Activated CD8-positive, alpha-beta T cell treated with anti-CD3 and anti-CD28 coated beads for 36 hours (primary cell): ENCODE results near the gene NAALADL2. TPM values are rescaled to one million over a fixed set of nuclear protein-coding genes. Genes with fewer than 3 reads are reported as not detected.
"Not testable (repeated sequence)": the region's sequence is repeated elsewhere in the genome, so short reads cannot be mapped to it uniquely, and the experiment has no call there.

ENCODE experiments used
- ATAC-seq: fragments of 200-7000 bp; cut with Tn5 transposase; one replicate; pipeline ENCODE4 v1.10.0; 2021; ENCODE audit warnings: mild to moderate bottlenecking, moderate library complexity
- CTCF ChIA-PET: fragments of 350-600 bp; sonication (Branson Sonifier 250); formaldehyde crosslinking; loops from one replicate; lab custom pipeline; 2021; ENCODE audit warnings: antibody characterized with exemption; lab: Charles Lee
- POLR2A ChIA-PET: fragments of 350-600 bp; sonication (Branson Sonifier 250); formaldehyde crosslinking; loops from one replicate; lab custom pipeline; 2021; ENCODE audit warnings: antibody characterized with exemption; lab: Charles Lee
- DNase-seq: peaks from one replicate; pipeline ENCODE4 v3.0.0-alpha.2; 2020
- H3K27ac Mint-ChIP-seq: one replicate; pipeline ENCODE4 v1.8.0; 2021; ENCODE audit warnings: mild to moderate bottlenecking, mixed read lengths
- H3K27me3 Mint-ChIP-seq: one replicate; pipeline ENCODE4 v1.8.0; 2021; ENCODE audit warnings: mixed read lengths
- H3K36me3 Mint-ChIP-seq: one replicate; pipeline ENCODE4 v1.8.0; 2021; ENCODE audit warnings: low read depth, mixed read lengths
- H3K4me1 Mint-ChIP-seq: one replicate; pipeline ENCODE4 v1.8.0; 2021; ENCODE audit warnings: low read depth, mixed read lengths
- H3K4me3 Mint-ChIP-seq: one replicate; pipeline ENCODE4 v1.8.0; 2021; ENCODE audit warnings: mild to moderate bottlenecking, moderate library complexity, mixed read lengths
- H3K9me3 Mint-ChIP-seq: one replicate; pipeline ENCODE4 v1.8.0; 2021; ENCODE audit warnings: mixed read lengths
- intact Hi-C: fragments of 100-400 bp; cut with micrococcal nuclease; formaldehyde crosslinking; loops from one replicate; pipeline ENCODE4 v1.10.0; 2022
- total RNA-seq, 2 experiments: library from RNA; stranded (reverse); gene quantifications; one replicate each; pipeline ENCODE4 v1.2.3, GENCODE V29; 2021
- TF ChIP-seq, protein P1 (sequence below): fragments of 200-600 bp; IDR thresholded peaks from one replicate; pipeline ENCODE4 v1.8.0; 2022; ENCODE audit warnings: antibody characterized with exemption, mild to moderate bottlenecking

Gene NAALADL2
- total RNA-seq, 2 experiments from 2014 or later: 0.60 TPM; not detected in 1

DNA sequence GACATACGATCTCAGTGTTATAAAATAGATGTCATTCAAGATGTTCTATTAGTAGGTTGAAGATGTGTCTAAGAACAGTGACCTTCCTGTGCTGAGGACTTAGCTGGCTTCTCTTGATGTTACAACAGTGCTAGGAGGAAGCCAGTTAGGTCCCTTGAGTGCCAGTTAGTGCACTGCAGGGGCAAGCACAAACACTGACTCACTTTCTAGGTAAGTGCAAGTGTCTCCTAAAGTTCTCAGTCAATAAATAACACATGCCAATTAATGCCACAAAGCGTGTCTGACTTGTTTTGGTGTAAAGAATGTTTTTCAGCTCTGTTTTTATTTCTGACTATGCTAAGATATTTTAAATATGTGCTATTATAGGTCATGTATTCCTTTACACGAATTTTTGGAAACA is 211.8 kb downstream of the NAALADL2 start:
- POLR2A ChIA-PET: no interaction called here
- H3K9me3 Mint-ChIP-seq: peaks cover 5% of the 10 kb centered on the region
- no peaks in the 10 kb centered on the region for H3K36me3 Mint-ChIP-seq
- H3K4me1 Mint-ChIP-seq: no peaks in the 10 kb centered on the region
- TF ChIP-seq, protein P1, sequence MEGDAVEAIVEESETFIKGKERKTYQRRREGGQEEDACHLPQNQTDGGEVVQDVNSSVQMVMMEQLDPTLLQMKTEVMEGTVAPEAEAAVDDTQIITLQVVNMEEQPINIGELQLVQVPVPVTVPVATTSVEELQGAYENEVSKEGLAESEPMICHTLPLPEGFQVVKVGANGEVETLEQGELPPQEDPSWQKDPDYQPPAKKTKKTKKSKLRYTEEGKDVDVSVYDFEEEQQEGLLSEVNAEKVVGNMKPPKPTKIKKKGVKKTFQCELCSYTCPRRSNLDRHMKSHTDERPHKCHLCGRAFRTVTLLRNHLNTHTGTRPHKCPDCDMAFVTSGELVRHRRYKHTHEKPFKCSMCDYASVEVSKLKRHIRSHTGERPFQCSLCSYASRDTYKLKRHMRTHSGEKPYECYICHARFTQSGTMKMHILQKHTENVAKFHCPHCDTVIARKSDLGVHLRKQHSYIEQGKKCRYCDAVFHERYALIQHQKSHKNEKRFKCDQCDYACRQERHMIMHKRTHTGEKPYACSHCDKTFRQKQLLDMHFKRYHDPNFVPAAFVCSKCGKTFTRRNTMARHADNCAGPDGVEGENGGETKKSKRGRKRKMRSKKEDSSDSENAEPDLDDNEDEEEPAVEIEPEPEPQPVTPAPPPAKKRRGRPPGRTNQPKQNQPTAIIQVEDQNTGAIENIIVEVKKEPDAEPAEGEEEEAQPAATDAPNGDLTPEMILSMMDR: no peak
- intact Hi-C loops: no loop called here
- ATAC-seq (no peak), DNase-seq (no peak)
- H3K27ac Mint-ChIP-seq: no peak overlapping the region
- H3K4me3 Mint-ChIP-seq: no peak overlapping the region
- CTCF ChIA-PET: no interaction called here
- H3K27me3 Mint-ChIP-seq: no peaks in the 10 kb centered on the region

DNA sequence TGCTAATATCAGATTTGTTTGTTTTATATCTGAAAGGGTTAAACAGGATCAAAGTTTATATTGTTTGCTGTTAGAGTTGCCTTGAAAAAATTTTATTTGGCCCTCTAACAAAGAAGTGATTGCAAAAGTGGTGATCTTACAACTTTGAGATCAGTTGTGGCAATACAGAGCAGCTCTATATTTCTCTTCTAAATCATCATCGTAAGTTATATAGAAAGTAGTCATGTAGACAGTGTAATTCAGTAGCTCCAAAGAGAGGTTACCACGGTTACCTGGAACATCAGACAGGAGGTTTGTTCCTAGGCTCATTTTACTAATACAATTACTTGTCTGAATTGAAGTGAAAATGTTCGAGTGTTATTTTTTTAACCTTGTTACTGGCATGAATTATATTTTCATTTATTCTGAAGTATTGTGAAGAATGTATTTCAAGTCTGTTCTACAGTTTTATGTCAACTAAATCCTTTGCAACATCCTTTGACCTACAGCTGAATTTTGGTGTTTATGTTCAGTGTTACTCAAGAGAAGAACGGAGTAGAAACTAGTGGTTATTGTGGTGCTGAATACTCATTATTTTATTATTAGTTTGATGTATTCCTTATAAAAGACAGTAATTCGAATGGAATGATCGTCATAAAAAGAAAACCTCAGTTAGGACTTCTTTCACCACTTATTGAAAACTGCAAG is 214.2 kb downstream of the NAALADL2 start:
- TF ChIP-seq, protein P1: no peak
- CTCF ChIA-PET: no interaction called here
- H3K9me3 Mint-ChIP-seq: peaks cover 1% of the 10 kb centered on the region

DNA sequence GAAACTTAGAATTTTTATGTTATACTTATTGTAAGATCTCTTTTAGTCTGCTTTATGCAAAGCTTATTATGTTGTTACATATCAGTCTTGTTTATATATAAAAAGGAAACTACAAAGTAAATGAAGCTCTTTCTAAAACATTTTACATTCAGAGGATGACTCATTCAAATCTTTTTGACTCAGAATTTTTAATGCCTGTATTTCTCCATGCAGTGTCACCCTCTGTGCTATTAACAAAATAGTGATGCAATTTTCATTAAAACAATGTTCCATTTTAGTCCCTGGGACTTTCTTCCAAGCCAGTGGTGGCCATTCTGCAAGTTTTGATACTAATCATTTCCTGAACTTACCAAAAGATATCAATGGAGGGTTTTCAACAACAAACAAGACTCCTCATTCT is 216.1 kb downstream of the NAALADL2 start:
- Mint-ChIP-seq H3K27ac (no peak overlapping the region), H3K36me3 (no peaks in the 10 kb centered on the region), H3K4me1 (no peaks in the 10 kb centered on the region), H3K4me3 (no peak overlapping the region), H3K27me3 (no peaks in the 10 kb centered on the region), H3K9me3 (no peaks in the 10 kb centered on the region)
- ATAC-seq: no peak
- intact Hi-C loops: no loop called here
- DNase-seq: no peak
- ChIA-PET CTCF (no interaction called here), POLR2A (no interaction called here)
- TF ChIP-seq, protein P1: no peak

More for the DNA sequence above, 214.2 kb downstream of the NAALADL2 start:
- no peaks in the 10 kb centered on the region for H3K27me3 Mint-ChIP-seq
- no peaks in the 10 kb centered on the region for H3K4me1 Mint-ChIP-seq
- no peak overlapping the region for H3K4me3 Mint-ChIP-seq
- no peak for DNase-seq
- intact Hi-C loops: no loop called here
- no peaks in the 10 kb centered on the region for H3K36me3 Mint-ChIP-seq
- no peak for ATAC-seq
- POLR2A ChIA-PET: no interaction called here
- no peak overlapping the region for H3K27ac Mint-ChIP-seq

DNA sequence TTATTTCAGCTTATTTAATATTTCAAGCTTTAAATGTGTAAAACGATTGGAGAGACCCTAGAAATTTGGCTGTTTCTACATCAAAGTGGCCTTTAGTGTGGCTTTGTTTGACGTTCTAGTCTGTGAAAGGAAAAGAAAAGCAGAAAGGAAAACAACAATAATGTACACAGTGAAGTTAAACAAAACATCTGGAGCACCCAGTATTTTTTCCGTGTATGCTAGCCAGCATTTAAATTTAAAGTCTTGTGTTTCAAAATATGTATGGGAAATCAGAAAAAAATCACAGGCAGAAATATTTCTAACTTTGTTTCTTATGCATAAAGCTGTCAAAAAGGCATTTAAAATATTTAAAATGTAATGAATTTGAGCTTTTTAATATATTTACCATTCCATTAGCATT is 218.1 kb downstream of the NAALADL2 start:
- CTCF ChIA-PET: no interaction called here
- POLR2A ChIA-PET: no interaction called here
- Mint-ChIP-seq H3K4me3 (no peak overlapping the region), H3K27ac (no peak overlapping the region), H3K4me1 (no peaks in the 10 kb centered on the region), H3K27me3 (no peaks in the 10 kb centered on the region), H3K36me3 (no peaks in the 10 kb centered on the region), H3K9me3 (peaks cover 2% of the 10 kb centered on the region)
- no peak for ATAC-seq
- no peak for DNase-seq
- intact Hi-C loops: no loop called here
- TF ChIP-seq, protein P1: no peak

DNA sequence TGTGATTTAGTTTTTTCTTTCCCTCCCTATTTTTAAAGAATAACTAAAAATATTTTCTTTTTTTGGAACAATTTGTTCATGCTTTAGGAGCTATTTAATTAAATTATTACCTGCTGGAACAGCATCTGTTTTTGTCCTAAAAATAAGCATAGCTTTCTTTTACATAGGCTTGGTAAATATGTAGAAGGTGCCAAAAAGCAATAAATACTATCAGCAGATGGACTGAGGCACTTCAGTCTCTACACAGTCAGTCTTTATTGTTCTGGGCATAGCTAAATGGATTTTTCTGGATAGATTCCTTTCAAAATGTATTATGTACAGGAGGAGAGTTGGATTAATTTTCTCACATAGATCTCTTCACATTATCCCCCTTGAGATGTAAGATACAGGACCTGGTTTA is 223.5 kb downstream of the NAALADL2 start:
- intact Hi-C loops: no loop called here
- CTCF ChIA-PET: no interaction called here

DNA sequence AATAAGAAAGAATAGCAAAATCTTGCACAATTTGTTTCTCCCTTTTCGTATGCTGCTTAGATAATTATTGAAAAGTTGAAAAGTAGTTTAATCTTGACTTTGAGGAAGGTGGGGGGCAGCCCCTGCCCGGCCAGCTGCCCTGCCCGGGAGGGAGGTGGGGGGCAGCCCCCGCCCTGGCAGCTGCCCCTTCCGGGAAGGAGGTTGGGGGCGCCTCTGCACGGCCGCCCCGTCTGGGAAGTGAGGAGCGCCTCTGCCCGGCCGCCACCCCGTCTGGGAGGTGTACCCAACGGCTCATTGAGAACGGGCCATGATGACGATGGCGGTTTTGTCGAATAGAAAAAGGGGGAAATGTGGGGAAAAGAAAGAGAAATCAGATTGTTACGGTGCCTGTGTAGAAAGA is 228.0 kb downstream of the NAALADL2 start:
- POLR2A ChIA-PET, H3K36me3 Mint-ChIP-seq, intact Hi-C loops, H3K27me3 Mint-ChIP-seq, ATAC-seq, H3K4me1 Mint-ChIP-seq, H3K27ac Mint-ChIP-seq, H3K9me3 Mint-ChIP-seq, CTCF ChIA-PET, DNase-seq, H3K4me3 Mint-ChIP-seq: not testable (repeated sequence)

More for the DNA sequence above, 223.5 kb downstream of the NAALADL2 start:
- H3K9me3 Mint-ChIP-seq: peaks cover 2% of the 10 kb centered on the region
- POLR2A ChIA-PET: no interaction called here
- no peaks in the 10 kb centered on the region for H3K4me1 Mint-ChIP-seq
- DNase-seq: no peak
- TF ChIP-seq, protein P1: no peak
- ATAC-seq: no peak
- no peak overlapping the region for H3K27ac Mint-ChIP-seq
- no peaks in the 10 kb centered on the region for H3K27me3 Mint-ChIP-seq
- no peak overlapping the region for H3K4me3 Mint-ChIP-seq
- no peaks in the 10 kb centered on the region for H3K36me3 Mint-ChIP-seq
